Measurements from ENCODE around the gene SEPTIN5. TPM values are rescaled to one million over a fixed set of nuclear protein-coding genes. Genes with fewer than 3 reads are reported as not detected.

Gene SEPTIN5
- total RNA-seq, 2 donors from 2014 or later = 0.41 to 1.2 TPM

- Mint-ChIP-seq H3K9me3 (no peaks in the 10 kb centered on the region), H3K36me3 (peaks cover 10 to 11% of the 10 kb centered on the region in 2 donors), H3K27ac (no peak overlapping the region)
- ATAC-seq (no peak), DNase-seq (ENCODE audit: low spot score in 2 of 2) (no peak)
Observed at GRCh38 chr22:19757985-19758895, 43.9 kb downstream of the SEPTIN5 start.

DNA sequence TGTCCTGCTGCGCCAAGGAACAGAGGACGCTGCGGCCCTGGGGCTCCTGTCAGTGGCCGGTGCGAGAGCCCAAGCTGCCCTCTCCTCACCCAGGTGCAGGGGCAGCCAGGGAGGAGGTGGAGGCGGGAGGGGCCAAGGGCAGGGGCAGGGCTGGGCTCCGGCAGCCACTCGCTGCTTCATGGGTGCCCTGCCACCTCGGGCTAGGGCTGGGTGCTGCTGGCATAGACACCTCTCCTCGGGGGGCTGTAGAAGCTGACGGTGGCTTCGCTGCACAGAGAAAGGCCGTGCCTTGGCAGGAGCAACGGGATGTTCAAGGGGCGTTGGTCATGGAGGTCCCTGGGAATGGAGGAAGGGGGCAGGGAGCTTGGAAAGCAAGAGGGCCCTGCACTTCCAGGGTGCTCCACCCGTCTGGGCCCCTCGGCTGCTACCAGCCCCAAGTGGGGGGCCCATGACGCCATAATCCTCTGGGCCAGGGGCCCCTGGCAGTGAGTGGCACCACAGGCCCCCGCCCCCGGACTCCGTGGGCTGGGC, 44.7 kb downstream of the SEPTIN5 start:
- H3K9me3 Mint-ChIP-seq = no peaks in the 10 kb centered on the region
- H3K27ac Mint-ChIP-seq = no peak overlapping the region
- ATAC-seq (no peak), DNase-seq (ENCODE audit: low spot score in 2 of 2) (no peak)
- peaks cover 10 to 11% of the 10 kb centered on the region in 2 donors for H3K36me3 Mint-ChIP-seq

DNA sequence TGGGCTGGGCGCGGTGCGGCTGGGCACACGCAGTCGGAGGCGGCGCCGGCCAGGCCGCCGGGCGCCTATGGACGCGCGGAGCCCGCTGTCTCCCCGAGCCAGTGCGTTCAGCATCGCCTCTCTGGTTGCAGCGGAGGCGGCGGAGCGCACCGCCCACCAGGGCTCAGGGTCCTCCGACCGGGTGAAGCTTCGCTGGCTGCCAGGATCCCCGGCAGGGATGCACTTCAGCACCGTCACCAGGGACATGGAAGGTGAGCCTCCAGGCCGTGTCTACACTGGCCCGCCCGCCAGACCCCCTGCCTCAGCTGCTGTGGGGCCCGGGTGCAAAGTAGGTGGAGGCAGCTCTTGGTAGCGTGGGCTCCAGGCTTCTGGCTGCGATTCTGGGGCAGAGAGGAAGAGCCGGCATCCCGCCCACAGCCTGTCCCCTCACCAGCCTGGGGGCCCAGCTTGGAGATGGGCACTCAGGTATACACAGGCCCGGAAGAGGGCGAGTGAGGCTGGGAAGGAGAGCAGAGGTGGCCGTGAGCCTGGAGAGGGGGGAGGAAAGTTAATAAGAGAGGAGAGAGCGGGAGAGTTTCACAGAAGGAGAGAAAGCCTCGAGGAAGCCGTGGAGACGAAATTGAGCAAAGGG, 45.2 kb downstream of the SEPTIN5 start:
- ATAC-seq (no peak), DNase-seq (ENCODE audit: low spot score in 2 of 2) (no peak)
- Mint-ChIP-seq H3K9me3 (no peaks in the 10 kb centered on the region), H3K27ac (peak overlapping the region in 1 of 2 donors; percentile 83), H3K36me3 (peaks cover 10 to 11% of the 10 kb centered on the region in 2 donors)

- ATAC-seq (no peak), DNase-seq (ENCODE audit: low spot score in 2 of 2) (no peak)
- Mint-ChIP-seq H3K27ac (peak within 1 kb of the TSS in 1 of 2 donors; percentile 83), H3K36me3 (peaks cover 10 to 11% of the 10 kb centered on the region in 2 donors), H3K9me3 (no peaks in the 10 kb centered on the region)
Observed at GRCh38 chr22:19760058-19760950, 46.0 kb downstream of the SEPTIN5 start, which contains the start of gene TBX1. Gene TBX1, plus strand, starts transcription at chr22:19760778. Its CDS starts 66 bp downstream, at chr22:19760844.

DNA sequence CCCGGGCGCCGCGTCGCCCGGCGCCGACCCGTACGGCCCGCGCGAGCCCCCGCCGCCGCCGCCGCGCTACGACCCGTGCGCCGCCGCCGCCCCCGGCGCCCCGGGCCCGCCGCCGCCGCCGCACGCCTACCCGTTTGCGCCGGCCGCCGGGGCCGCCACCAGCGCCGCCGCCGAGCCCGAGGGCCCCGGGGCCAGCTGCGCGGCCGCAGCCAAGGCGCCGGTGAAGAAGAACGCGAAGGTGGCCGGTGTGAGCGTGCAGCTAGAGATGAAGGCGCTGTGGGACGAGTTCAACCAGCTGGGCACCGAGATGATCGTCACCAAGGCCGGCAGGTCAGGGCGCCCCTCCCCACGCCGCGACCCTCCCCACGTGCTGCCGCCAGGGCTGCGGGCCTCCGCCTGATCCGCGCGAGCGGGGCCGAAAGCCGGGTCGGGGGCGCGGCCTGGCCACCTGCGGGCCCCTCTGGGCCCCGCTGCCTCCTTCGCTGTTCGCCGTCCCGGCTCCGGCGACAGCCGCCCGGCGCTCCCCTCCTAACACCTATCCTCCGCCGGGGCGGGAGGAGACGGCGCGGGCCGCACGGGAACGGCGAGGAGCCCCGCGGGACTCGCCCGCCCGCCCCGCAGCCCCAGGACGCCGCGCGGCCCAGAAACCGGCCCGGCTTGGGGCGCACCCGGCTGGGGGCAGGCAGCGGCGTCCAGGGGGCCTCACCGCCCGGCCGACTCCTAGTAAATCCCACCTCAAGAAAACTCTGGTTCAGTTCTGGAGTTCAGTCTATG, 46.8 kb downstream of the SEPTIN5 start:
- DNase-seq (ENCODE audit: low spot score in 2 of 2) (no peak), ATAC-seq (no peak)
- Mint-ChIP-seq H3K9me3 (no peaks in the 10 kb centered on the region), H3K36me3 (peaks cover 10 to 11% of the 10 kb centered on the region in 2 donors), H3K27ac (no peak overlapping the region)

GRCh38 chr22:19761725-19762567, 47.6 kb downstream of the SEPTIN5 start:
- DNase-seq (ENCODE audit: low spot score in 2 of 2) (no peak), ATAC-seq (no peak)
- Mint-ChIP-seq H3K9me3 (no peaks in the 10 kb centered on the region), H3K36me3 (peaks cover 10 to 11% of the 10 kb centered on the region in 2 donors), H3K27ac (no peak overlapping the region)

DNA sequence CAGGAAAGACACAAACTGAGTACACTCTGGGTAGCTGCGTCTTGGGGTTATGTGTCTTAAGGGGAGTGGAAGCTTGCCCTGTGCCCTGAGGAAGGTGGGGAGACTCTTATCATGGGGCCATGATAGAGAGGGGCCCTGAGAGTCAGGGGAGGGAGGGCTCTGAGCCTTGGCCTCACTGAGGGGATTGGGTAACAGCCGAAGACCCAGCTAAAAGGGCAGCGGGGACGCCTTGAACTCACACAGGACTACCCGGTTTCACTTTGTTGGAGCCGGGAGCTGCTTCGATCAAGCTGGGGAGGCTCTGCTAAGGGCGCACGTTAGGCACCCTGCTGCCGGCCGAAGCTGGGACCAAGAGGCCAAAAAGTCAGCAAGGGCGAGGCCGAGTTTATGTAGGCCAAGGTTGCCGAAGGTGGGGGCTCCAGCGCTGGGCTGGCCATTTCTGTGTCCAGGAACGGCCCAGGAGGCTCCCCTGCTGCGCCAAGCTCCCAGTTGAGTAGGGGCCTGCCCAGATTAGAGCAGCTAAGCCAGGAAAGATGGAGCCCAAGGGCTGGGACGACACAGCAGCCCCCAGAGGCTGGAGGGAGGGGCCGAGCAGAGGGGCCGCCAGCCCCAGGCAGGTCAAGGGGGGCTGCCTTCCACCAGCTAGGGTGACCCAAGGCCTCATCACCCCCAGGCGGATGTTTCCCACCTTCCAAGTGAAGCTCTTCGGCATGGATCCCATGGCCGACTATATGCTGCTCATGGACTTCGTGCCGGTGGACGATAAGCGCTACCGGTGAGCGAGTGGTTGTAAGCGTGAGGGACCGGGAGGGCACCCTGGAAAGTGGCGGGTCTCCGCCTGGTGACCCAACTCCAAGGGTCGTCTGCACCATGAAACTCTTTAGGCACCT, 48.5 kb downstream of the SEPTIN5 start:
- Mint-ChIP-seq H3K9me3 (no peaks in the 10 kb centered on the region), H3K27ac (no peak overlapping the region), H3K36me3 (peaks cover 10 to 11% of the 10 kb centered on the region in 2 donors)
- DNase-seq (ENCODE audit: low spot score in 2 of 2) (no peak), ATAC-seq (no peak)

GRCh38 chr22:19763458-19764298, 49.4 kb downstream of the SEPTIN5 start:
- Mint-ChIP-seq H3K36me3 (peaks cover 10 to 11% of the 10 kb centered on the region in 2 donors), H3K27ac (no peak overlapping the region), H3K9me3 (no peaks in the 10 kb centered on the region)
- ATAC-seq = no peak
- DNase-seq (ENCODE audit: low spot score in 2 of 2) = no peak

- Mint-ChIP-seq H3K27ac (no peak overlapping the region), H3K9me3 (no peaks in the 10 kb centered on the region), H3K36me3 (peaks cover 11 to 12% of the 10 kb centered on the region in 2 donors)
- DNase-seq (ENCODE audit: low spot score in 2 of 2) = no peak
- no peak for ATAC-seq
Observed at GRCh38 chr22:19764299-19764593, 49.9 kb downstream of the SEPTIN5 start.

DNA sequence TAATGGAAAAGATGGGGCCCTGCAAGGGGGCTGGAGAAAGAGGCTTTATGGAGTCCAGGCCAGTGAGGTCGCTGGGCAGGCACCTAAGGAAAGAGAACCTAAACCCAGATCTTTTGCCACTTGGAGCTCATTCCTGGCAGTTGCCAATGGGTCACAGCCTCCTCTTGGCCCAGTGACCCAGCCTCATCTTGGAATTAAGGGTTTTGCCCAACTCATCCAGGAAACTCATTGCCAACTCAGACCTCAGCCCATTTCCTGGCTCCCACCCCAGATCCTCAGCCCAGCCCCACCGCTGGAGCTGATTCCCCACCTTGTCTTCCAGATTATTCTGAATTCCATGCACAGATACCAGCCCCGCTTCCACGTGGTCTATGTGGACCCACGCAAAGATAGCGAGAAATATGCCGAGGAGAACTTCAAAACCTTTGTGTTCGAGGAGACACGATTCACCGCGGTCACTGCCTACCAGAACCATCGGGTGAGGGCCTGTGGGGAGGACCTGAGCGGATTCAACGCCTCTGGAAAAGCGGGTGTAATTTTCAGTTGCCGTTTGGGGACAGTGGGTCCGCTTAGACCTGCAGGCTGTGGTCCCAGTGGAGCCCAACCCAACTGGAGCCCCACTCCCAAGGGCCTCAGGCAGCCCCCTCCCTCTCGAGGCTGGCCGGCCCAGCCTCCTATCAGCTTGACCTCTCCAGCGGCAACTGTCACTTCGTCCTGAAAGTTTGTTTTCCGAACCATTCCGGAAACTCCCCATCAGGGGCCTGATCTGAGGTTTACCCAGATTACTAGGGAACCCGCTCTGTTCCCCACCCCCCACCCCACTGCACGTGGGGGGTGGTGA, 50.6 kb downstream of the SEPTIN5 start:
- ATAC-seq (no peak), DNase-seq (ENCODE audit: low spot score in 2 of 2) (no peak)
- H3K27ac Mint-ChIP-seq = no peak overlapping the region
- H3K9me3 Mint-ChIP-seq = no peaks in the 10 kb centered on the region
- H3K36me3 Mint-ChIP-seq = peaks cover 7 to 11% of the 10 kb centered on the region in 2 donors

GRCh38 chr22:19765477-19766239, 51.4 kb downstream of the SEPTIN5 start:
- no peak for DNase-seq (ENCODE audit: low spot score in 2 of 2)
- peak; percentile 8 to 23 for ATAC-seq
- H3K27ac Mint-ChIP-seq = no peak overlapping the region
- no peaks in the 10 kb centered on the region for H3K9me3 Mint-ChIP-seq
- H3K36me3 Mint-ChIP-seq = peaks cover 0 to 5% of the 10 kb centered on the region in 2 donors

DNA sequence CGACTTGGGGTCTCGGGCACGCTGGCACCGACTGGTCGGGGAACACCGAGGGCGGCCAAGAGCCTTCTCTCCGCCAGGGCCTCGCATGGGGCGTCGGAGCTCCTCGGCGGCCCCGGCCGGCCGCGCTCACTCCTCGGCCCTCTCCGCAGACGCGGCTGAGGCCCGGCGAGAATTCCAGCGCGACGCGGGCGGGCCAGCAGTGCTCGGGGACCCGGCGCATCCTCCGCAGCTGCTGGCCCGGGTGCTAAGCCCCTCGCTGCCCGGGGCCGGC, 51.9 kb downstream of the SEPTIN5 start:
- ATAC-seq = no peak

More for the DNA sequence above, 51.9 kb downstream of the SEPTIN5 start:
- H3K9me3 Mint-ChIP-seq = no peaks in the 10 kb centered on the region
- peaks cover 0 to 5% of the 10 kb centered on the region in 2 donors for H3K36me3 Mint-ChIP-seq
- H3K27ac Mint-ChIP-seq = no peak overlapping the region
- no peak for DNase-seq (ENCODE audit: low spot score in 2 of 2)

All from activated naive CD4-positive, alpha-beta T cell treated with anti-CD3 and anti-CD28 coated beads, Interleukin-2, amount 50 U/mL, for 72 hours (primary cell).